K562 (cell line): ENCODE results near the gene DARS1. TPM values are rescaled to one million over a fixed set of nuclear protein-coding genes. Genes with fewer than 3 reads are reported as not detected.

ENCODE experiments used
- GABPA ChIP-seq: fragments of 200-800 bp; sonication (Bioruptor generic); conservative IDR thresholded peaks from 2 replicates; pipeline ENCODE4 v1.6.1; 2016; ENCODE audit warnings: low read depth, missing genetic modification characterization, missing compliant biosample characterization
- MEIS2 ChIP-seq: fragments of 450-650 bp; IDR thresholded peaks from 2 replicates; pipeline ENCODE4 v1.6.1; 2014; ENCODE audit warnings: mild to moderate bottlenecking; ENCODE audit not compliant: partially characterized antibody
- NBN ChIP-seq: fragments of 450-650 bp; IDR thresholded peaks from 2 replicates; pipeline ENCODE4 v1.6.1; 2016; ENCODE audit warnings: low read depth, mild to moderate bottlenecking
- NRF1 ChIP-seq, 2 experiments: fragments of 450-650 bp; IDR thresholded peaks in 1 of 2; conservative IDR thresholded peaks in 1 of 2; 2 replicates each; pipeline ENCODE4 v1.6.1; 2014; ENCODE audit warnings: mild to moderate bottlenecking in 2 of 2
- RBM17 ChIP-seq: fragments of 200-400 bp; formaldehyde crosslinking; IDR thresholded peaks from 2 replicates; pipeline ENCODE4 v1.6.1; 2017; ENCODE audit warnings: low read depth, mild to moderate bottlenecking, low read length, borderline replicate concordance
- ZNF717 ChIP-seq: fragments of 250-450 bp; sonication (Bioruptor Pico); IDR thresholded peaks from 2 replicates; pipeline ENCODE4 v1.5.0; 2021
- polyA plus RNA-seq, 8 experiments: library from polyadenylated mRNA; depleted of rRNA in 4 of 8; stranded (reverse) in 5 of 8; unstranded in 3 of 8; fragments of >200 nt; fragmentation: Nextera tagmentation in 2 of 8; fragmentation: Illumina TruSeq in 1 of 8; extraction: Ambion mirVana in 2 of 8; extraction: Trizol in 1 of 8; gene quantifications; 2 replicates each; pipeline versions ENCODE4 v1.2.1 to v1.2.3, GENCODE V29; 2011 to 2014; ENCODE audit warnings: inconsistent platforms in 1 of 8, missing spikeins in 1 of 8
- total RNA-seq, 7 experiments: library from RNA; depleted of rRNA in 6 of 7; stranded (reverse); fragments of >200 nt in 6 of 7; fragmentation: Illumina TruSeq in 2 of 7; extraction: Trizol in 2 of 7; gene quantifications; 2 replicates each; pipeline versions ENCODE4 v1.2.1 to v1.2.3, GENCODE V29; 2011 to 2021; ENCODE audit warnings: low replicate concordance in 1 of 7
- TF ChIP-seq, protein P1 (sequence below): fragments of 150-350 bp; IDR thresholded peaks from 2 replicates; pipeline ENCODE4 v1.6.1; 2014; ENCODE audit warnings: low read depth, mild to moderate bottlenecking, low read length, borderline replicate concordance
- TF ChIP-seq, protein P2 (sequence below): fragments of 450-650 bp; IDR thresholded peaks from 2 replicates; pipeline ENCODE4 v1.6.1; 2017; ENCODE audit warnings: mild to moderate bottlenecking, moderate library complexity

The DARS1 gene
- total and polyA plus RNA-seq, 9 of the 15 experiments (the other 6 are each of a cell fraction or from before 2014, with no cell fraction given): 91.5 to 239 (median 98.0) TPM

DNA sequence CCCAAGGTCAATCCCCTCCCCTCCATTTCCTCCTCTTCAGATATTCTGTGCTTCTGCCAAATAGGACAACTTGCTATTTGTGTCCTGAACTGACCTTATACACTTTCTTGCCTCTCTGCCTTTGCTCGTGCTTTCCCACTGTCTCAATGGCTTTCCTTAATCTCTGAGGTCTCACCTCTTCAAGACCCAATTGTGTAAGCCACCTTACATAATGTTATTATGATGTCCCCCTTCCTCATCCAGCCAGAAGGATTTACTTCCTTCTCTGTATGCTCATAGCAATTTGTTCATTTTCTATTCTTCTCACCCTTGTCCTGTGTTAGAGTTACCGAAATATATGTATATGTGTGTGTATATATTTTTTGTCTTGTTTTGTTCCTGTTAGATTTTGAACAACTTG is 26.9 kb upstream of the DARS1 start (continued):
- TF ChIP-seq, protein P1, sequence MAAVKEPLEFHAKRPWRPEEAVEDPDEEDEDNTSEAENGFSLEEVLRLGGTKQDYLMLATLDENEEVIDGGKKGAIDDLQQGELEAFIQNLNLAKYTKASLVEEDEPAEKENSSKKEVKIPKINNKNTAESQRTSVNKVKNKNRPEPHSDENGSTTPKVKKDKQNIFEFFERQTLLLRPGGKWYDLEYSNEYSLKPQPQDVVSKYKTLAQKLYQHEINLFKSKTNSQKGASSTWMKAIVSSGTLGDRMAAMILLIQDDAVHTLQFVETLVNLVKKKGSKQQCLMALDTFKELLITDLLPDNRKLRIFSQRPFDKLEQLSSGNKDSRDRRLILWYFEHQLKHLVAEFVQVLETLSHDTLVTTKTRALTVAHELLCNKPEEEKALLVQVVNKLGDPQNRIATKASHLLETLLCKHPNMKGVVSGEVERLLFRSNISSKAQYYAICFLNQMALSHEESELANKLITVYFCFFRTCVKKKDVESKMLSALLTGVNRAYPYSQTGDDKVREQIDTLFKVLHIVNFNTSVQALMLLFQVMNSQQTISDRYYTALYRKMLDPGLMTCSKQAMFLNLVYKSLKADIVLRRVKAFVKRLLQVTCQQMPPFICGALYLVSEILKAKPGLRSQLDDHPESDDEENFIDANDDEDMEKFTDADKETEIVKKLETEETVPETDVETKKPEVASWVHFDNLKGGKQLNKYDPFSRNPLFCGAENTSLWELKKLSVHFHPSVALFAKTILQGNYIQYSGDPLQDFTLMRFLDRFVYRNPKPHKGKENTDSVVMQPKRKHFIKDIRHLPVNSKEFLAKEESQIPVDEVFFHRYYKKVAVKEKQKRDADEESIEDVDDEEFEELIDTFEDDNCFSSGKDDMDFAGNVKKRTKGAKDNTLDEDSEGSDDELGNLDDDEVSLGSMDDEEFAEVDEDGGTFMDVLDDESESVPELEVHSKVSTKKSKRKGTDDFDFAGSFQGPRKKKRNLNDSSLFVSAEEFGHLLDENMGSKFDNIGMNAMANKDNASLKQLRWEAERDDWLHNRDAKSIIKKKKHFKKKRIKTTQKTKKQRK: no peak
- TF ChIP-seq, protein P2, sequence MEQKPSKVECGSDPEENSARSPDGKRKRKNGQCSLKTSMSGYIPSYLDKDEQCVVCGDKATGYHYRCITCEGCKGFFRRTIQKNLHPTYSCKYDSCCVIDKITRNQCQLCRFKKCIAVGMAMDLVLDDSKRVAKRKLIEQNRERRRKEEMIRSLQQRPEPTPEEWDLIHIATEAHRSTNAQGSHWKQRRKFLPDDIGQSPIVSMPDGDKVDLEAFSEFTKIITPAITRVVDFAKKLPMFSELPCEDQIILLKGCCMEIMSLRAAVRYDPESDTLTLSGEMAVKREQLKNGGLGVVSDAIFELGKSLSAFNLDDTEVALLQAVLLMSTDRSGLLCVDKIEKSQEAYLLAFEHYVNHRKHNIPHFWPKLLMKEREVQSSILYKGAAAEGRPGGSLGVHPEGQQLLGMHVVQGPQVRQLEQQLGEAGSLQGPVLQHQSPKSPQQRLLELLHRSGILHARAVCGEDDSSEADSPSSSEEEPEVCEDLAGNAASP: no peak
- TF ChIP-seq NRF1 (conservative IDR thresholded peaks at IDR 0.05 in 1 of 2, IDR thresholded peaks at IDR 0.05 in 1 of 2) (no peak), MEIS2 (no peak), ZNF717 (CRISPR knock-in tag) (no peak), RBM17 (no peak), GABPA (tag) (no peak), NBN (no peak)
- TF ChIP-seq, all 486 proteins: peak for 0
